Liver (tissue), 9 donors: Measurements from ENCODE around the gene CNFN. TPM values are rescaled to one million over a fixed set of nuclear protein-coding genes. Genes with fewer than 3 reads are reported as not detected.

Source experiments
- DNase-seq: peaks from one replicate; pipeline ENCODE4 v3.0.0-alpha.2; 2017; ENCODE audit warnings: low spot score
- H3K27ac ChIP-seq, 2 donors: one replicate each; pipeline ENCODE4 v1.7.0; 2013; ENCODE audit warnings: inconsistent platforms in 2 of 2, low read length in 2 of 2, control low read depth in 1 of 2, low read depth in 1 of 2, mild to moderate bottlenecking in 1 of 2
- H3K27me3 ChIP-seq, 4 donors: one replicate each; pipeline versions ENCODE4 v1.6.1 to v1.7.0; 2013; ENCODE audit warnings: low read length in 3 of 4, inconsistent platforms in 1 of 4, mild to moderate bottlenecking in 1 of 4, moderate library complexity in 1 of 4; ENCODE audit not compliant: control insufficient read depth in 4 of 4, insufficient read depth in 4 of 4
- H3K36me3 ChIP-seq, 4 donors: one replicate each; pipeline versions ENCODE4 v1.6.1 to v1.7.0; 2013; ENCODE audit warnings: low read length in 3 of 4, mild to moderate bottlenecking in 3 of 4, low read depth in 1 of 4, moderate library complexity in 1 of 4; ENCODE audit not compliant: control insufficient read depth in 4 of 4, insufficient read depth in 3 of 4
- H3K4me1 ChIP-seq, 4 donors: one replicate each; pipeline versions ENCODE4 v1.6.1 to v1.7.0; 2013; ENCODE audit warnings: low read length in 3 of 4, mild to moderate bottlenecking in 3 of 4, moderate library complexity in 1 of 4; ENCODE audit not compliant: control insufficient read depth in 4 of 4, insufficient read depth in 4 of 4
- H3K4me3 ChIP-seq, 3 donors: one replicate each; pipeline versions ENCODE4 v1.6.1 to v1.7.0; 2013; ENCODE audit warnings: low read length in 3 of 3, control low read depth in 1 of 3, low read depth in 1 of 3, mild to moderate bottlenecking in 1 of 3
- H3K9ac ChIP-seq, 2 donors: one replicate each; pipeline ENCODE4 v1.7.0; 2013; ENCODE audit warnings: low read length in 2 of 2, mild to moderate bottlenecking in 2 of 2, moderate library complexity in 2 of 2, control low read depth in 1 of 2, low read depth in 1 of 2
- H3K9me3 ChIP-seq, 4 donors: one replicate each; pipeline versions ENCODE4 v1.6.1 to v1.7.0; 2013; ENCODE audit warnings: low read length in 3 of 4; ENCODE audit not compliant: control insufficient read depth in 4 of 4
- EGR1 ChIP-seq, 2 donors: IDR thresholded peaks; 2 replicates each; pipeline ENCODE4 v1.6.1; 2016 to 2018; ENCODE audit warnings: antibody characterized with exemption in 2 of 2, low read depth in 2 of 2
- FOXA1 ChIP-seq: IDR thresholded peaks from 2 replicates; pipeline ENCODE4 v1.6.1; 2016; ENCODE audit warnings: antibody characterized with exemption
- FOXA2 ChIP-seq: IDR thresholded peaks from 2 replicates; pipeline ENCODE4 v1.6.1; 2016; ENCODE audit warnings: antibody characterized with exemption
- HNF4A ChIP-seq, 2 donors: conservative IDR thresholded peaks; 2 replicates each; pipeline ENCODE4 v1.6.1; 2016; ENCODE audit warnings: antibody characterized with exemption in 2 of 2, mild to moderate bottlenecking in 2 of 2
- HNF4G ChIP-seq: IDR thresholded peaks from 2 replicates; pipeline ENCODE4 v1.6.1; 2016; ENCODE audit warnings: antibody characterized with exemption
- JUND ChIP-seq, 2 donors: IDR thresholded peaks; 2 replicates each; pipeline ENCODE4 v1.6.1; 2016; ENCODE audit warnings: antibody characterized with exemption in 2 of 2
- NR2F2 ChIP-seq: IDR thresholded peaks from 2 replicates; pipeline ENCODE4 v1.6.1; 2016; ENCODE audit warnings: antibody characterized with exemption
- SP1 ChIP-seq: IDR thresholded peaks from 2 replicates; pipeline ENCODE4 v1.6.1; 2018; ENCODE audit warnings: antibody characterized with exemption, mild to moderate bottlenecking
- YY1 ChIP-seq: IDR thresholded peaks from 2 replicates; pipeline ENCODE4 v1.6.1; 2016; ENCODE audit warnings: antibody characterized with exemption, mild to moderate bottlenecking
- WGBS: extraction: QIAGEN DNeasy Blood & Tissue Kit; methylation state at CpG from one replicate; pipeline ENCODE4 v1.1.7; 2013; 5-methylcytosine and 5-hydroxymethylcytosine counted together
- polyA plus RNA-seq, 2 donors: library from polyadenylated mRNA; stranded (reverse) in 1 of 2; unstranded in 1 of 2; fragments of 200-250 nt in 1 of 2; fragments of >200 nt in 1 of 2; fragmentation: Nextera tagmentation in 1 of 2; extraction: Ambion mirVana in 1 of 2; gene quantifications; one replicate each; pipeline versions ENCODE4 v1.2.1 to v1.2.3, GENCODE V29; 2013 to 2015
- total RNA-seq, 2 donors: library from RNA; depleted of rRNA; stranded (reverse); fragments of >200 nt; gene quantifications; one replicate each; pipeline ENCODE4 v1.2.3, GENCODE V29; 2014
- TF ChIP-seq, protein P1 (sequence below): IDR thresholded peaks from 2 replicates; pipeline ENCODE4 v1.6.1; 2016; ENCODE audit warnings: antibody characterized with exemption, mild to moderate bottlenecking
- TF ChIP-seq, protein P2 (sequence below): IDR thresholded peaks from 2 replicates; pipeline ENCODE4 v1.6.1; 2016; ENCODE audit warnings: antibody characterized with exemption
- donor health status: healthy.
- donor health status: healthy.
- donor health status: healthy.
- donor health status: healthy.
- donor health status: healthy.

The CNFN gene
- total and polyA plus RNA-seq, 4 donors: 0.57 to 1.2 TPM; not detected in 2

DNA sequence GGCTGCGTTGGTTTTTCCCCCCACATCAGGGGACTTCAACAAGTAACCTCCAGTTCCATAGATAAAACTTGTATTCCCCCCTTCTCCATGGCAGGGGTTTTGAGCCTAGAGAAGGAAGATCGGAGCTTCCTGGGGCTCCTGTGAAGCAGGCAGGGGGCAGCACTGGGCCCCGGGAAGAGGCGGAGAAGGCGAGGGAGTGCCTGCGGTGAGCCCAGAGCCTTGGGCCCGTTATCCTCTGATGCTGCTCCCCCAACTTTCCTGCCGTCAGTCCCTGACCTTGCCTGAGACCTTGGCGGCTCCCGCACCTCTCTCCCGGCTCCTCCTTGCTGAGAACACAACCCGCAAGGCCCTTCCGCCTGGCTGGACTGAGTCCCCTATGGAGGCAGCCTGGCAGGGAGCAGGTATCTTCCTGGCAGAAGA, 34.6 kb upstream of the CNFN start:
- H3K27me3 ChIP-seq: no peaks in the 10 kb centered on the region
- H3K9ac ChIP-seq: no peak overlapping the region
- H3K27ac ChIP-seq: peak overlapping the region in 1 of 2 donors; percentile 37
- H3K9me3 ChIP-seq: no peaks in the 10 kb centered on the region
- no peaks in the 10 kb centered on the region for H3K36me3 ChIP-seq
- 73% methylated on average over 13 of the region's 13 CpGs for WGBS
- peaks cover 6 to 19% (median 12%) of the 10 kb centered on the region in 4 donors for H3K4me1 ChIP-seq
- TF ChIP-seq JUND (IDR thresholded peaks at IDR 0.05) (no peak), NR2F2 (no peak), FOXA2 (no peak), EGR1 (IDR thresholded peaks at IDR 0.05; ENCODE audit: low read depth in 2 of 2) (no peak), YY1 (no peak), FOXA1 (no peak), HNF4A (conservative IDR thresholded peaks at IDR 0.05) (no peak)
- TF ChIP-seq, protein P1, sequence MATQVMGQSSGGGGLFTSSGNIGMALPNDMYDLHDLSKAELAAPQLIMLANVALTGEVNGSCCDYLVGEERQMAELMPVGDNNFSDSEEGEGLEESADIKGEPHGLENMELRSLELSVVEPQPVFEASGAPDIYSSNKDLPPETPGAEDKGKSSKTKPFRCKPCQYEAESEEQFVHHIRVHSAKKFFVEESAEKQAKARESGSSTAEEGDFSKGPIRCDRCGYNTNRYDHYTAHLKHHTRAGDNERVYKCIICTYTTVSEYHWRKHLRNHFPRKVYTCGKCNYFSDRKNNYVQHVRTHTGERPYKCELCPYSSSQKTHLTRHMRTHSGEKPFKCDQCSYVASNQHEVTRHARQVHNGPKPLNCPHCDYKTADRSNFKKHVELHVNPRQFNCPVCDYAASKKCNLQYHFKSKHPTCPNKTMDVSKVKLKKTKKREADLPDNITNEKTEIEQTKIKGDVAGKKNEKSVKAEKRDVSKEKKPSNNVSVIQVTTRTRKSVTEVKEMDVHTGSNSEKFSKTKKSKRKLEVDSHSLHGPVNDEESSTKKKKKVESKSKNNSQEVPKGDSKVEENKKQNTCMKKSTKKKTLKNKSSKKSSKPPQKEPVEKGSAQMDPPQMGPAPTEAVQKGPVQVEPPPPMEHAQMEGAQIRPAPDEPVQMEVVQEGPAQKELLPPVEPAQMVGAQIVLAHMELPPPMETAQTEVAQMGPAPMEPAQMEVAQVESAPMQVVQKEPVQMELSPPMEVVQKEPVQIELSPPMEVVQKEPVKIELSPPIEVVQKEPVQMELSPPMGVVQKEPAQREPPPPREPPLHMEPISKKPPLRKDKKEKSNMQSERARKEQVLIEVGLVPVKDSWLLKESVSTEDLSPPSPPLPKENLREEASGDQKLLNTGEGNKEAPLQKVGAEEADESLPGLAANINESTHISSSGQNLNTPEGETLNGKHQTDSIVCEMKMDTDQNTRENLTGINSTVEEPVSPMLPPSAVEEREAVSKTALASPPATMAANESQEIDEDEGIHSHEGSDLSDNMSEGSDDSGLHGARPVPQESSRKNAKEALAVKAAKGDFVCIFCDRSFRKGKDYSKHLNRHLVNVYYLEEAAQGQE: no peak
- TF ChIP-seq, protein P2, sequence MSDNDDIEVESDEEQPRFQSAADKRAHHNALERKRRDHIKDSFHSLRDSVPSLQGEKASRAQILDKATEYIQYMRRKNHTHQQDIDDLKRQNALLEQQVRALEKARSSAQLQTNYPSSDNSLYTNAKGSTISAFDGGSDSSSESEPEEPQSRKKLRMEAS: no peak
- H3K4me3 ChIP-seq: no peak overlapping the region
- no peak for DNase-seq

DNA sequence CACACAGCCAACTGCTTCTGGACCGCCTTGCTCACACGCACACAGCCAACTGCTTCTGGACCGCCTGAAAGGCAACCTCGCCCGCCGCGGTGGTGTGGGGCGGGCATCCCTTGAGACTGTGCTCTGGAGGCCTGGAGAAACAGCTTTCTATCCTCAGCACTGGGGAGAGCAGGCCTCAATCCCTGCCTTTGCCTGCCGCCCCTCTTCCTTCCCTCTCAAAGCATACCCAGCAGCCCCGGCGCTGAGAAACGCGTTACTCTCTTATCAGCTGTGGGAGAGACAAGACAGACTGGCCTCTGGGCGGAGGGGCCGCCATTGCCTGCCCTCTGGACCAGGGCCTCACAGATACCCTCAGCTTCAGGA, 34.2 kb upstream of the CNFN start:
- Histone ChIP-seq H3K36me3 (no peaks in the 10 kb centered on the region), H3K4me1 (peaks cover 6 to 20% (median 13%) of the 10 kb centered on the region in 4 donors), H3K4me3 (no peak overlapping the region), H3K9me3 (no peaks in the 10 kb centered on the region), H3K27ac (peak overlapping the region; percentile 37 to 43), H3K27me3 (no peaks in the 10 kb centered on the region), H3K9ac (no peak overlapping the region)
- TF ChIP-seq HNF4G: no peak
- DNase-seq: no peak
- WGBS: 73% methylated on average over 15 of the region's 15 CpGs

DNA sequence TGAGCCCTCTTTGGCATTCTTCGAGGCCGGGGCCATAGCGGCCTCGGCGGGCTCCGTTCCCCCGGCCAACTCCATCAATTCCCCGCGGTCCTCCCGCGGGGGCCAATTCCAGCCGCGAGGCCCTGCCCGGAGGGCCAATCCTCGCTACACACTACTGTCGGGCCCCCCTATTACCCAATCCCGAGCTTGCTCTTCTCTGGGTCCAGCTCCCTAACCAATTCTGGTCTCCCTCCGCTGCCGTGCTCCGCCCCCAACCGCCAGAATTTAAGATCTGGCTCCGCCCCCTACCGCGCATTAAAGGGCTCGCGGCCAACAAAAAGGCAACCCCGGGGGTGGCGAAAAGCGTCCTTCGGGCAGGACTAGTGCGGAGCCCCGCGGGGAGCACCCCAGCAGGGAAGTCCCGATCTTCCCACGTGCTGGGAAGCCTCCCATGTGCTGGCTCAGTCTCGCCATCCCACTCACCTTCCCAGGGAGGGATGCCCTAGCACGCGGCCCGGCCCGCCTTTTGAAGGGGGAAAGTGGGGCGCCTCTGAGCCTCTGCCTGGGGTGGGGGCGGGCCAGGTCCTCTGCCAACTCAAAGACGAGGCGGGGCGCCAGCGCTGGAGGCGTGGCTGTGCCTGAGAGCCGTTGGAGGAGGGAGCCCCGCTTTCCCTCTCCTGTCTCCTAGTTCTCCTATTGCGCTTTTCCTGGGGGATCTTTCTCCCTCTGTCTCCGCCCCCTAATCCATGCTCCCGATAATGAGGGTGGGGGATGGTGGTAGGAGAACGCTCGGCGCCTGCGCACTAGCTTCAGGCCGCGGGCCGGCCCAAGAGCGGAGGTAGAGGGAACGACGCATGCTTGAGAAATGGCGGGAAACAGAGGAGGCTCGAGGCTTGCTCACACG, 33.6 kb upstream of the CNFN start:
- WGBS: 7% methylated on average over 65 of the region's 65 CpGs
- H3K36me3 ChIP-seq: no peaks in the 10 kb centered on the region
- H3K4me3 ChIP-seq: peak overlapping the region; percentile 27 to 65 (median 53)
- no peaks in the 10 kb centered on the region for H3K9me3 ChIP-seq
- peak overlapping the region; percentile 38 to 43 for H3K27ac ChIP-seq
- DNase-seq: peak; percentile 92
- H3K27me3 ChIP-seq: no peaks in the 10 kb centered on the region
- TF ChIP-seq SP1: peak; percentile 65
- TF ChIP-seq, protein P2: peak; percentile 14
- TF ChIP-seq, protein P1: no peak
- TF ChIP-seq YY1: peak; percentile 25
- peaks cover 8 to 22% (median 14%) of the 10 kb centered on the region in 4 donors for H3K4me1 ChIP-seq
- H3K9ac ChIP-seq: no peak overlapping the region
